HG03565 (cell line): Measurements from ENCODE around the gene CDKN1A.
"Not testable (repeated sequence)": the region's sequence is repeated elsewhere in the genome, so short reads cannot be mapped to it uniquely, and the experiment has no call there.

Experiments used
- ATAC-seq: cut with Tn5 transposase; IDR thresholded peaks from one replicate; pipeline ENCODE4 v1.9.1; 2021; ENCODE audit warnings: mild to moderate bottlenecking, moderate library complexity; ENCODE audit not compliant: unreplicated experiment

CDKN1A gene

DNA sequence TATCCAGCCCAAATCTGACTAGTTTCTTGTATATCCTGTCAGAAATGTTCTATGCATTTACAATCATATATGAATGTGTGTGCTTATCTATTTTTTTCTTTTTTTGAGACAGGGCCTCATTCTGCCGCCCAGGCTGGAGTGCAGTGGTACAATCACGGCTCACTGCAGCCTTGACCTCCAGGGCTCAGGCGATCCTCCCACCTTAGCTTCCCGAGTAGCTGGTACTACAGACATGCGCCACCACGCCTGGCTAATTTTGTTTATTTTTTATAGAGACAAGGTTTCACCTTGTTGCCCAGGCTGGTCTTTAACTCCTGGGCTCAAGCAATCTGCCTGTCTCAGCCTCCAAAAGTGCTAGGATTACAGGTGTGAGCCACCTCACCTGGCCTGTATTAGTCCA, 16.1 kb downstream of the CDKN1A start:
- no peak for ATAC-seq

GRCh38 chr6:36695414-36695813, 16.9 kb downstream of the CDKN1A start:
- ATAC-seq, result no peak

DNA sequence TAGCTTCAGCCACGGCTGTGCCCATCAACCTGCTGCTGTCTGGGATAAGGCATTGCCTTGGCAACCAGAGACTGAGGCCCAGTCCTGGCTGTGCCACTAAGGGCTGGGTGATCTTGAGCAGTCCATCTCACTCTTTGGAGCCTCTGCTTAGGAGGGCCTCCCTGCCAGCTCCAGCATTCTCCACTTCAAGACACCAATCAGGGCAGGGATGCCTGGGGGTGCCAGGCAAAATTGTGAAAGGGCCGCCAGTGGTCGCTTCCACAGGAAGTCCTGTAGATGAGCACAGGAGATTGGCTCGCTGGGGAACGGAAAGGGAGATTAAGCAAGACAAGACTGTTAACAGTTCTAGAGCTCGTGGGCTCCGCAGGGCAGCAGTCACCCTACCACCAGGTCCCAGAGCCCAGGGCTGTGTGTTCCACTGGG, 19.0 kb downstream of the CDKN1A start, which contains the start of gene RAB44:
RAB44 (plus strand) TSS at position 346 of the 423 bp plus-strand sequence. CDS start 6,410 bp downstream, outside the sequence.
- no peak for ATAC-seq

GRCh38 chr6:36698196-36698595, 19.7 kb downstream of the CDKN1A start:
- no peak for ATAC-seq

DNA sequence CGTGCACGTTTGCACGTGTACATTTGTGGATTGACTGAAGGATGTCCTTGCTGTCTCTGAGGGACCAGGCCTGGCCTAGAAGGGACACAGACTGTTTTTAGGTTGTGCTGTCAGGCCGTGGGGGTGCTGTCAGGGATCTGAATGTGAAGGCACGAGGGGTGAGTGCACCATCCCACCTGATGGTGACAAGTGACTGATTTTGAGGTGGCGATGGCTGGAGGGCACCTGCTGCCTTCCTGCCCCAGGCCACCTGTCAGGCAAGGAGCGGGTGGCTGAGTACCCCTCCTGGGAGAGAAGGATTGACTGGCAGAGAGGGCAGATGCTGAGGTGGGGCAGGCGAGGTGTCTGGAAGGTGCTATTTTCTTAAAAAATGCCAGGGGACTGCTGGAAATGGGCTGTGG, 20.4 kb downstream of the CDKN1A start:
- ATAC-seq, result no peak

GRCh38 chr6:36699348-36699747, 20.8 kb downstream of the CDKN1A start:
- no peak for ATAC-seq

- ATAC-seq, result no peak
These were observed 21.7 kb downstream of the CDKN1A start for GRCh38 chr6:36700071-36700812.

DNA sequence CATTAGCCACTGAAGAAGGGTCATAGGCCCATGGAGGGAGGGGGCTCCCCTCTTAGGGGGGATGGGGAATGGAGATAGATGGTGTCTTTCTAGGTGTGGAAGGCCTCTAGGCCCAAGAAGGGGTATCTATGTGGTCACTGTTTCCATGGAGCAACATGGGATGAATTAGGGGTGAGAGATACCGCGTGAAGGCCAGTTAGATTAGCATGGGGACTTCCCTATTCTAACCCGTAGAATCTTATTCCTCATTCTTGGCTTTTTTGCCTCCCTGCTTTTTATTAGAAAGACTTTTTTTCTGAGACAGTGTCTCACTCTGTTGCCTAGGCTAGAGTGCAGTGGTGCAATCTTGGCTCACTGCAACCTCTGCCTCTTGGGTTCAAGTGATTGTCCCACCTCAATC, 22.3 kb downstream of the CDKN1A start:
- ATAC-seq, result no peak

DNA sequence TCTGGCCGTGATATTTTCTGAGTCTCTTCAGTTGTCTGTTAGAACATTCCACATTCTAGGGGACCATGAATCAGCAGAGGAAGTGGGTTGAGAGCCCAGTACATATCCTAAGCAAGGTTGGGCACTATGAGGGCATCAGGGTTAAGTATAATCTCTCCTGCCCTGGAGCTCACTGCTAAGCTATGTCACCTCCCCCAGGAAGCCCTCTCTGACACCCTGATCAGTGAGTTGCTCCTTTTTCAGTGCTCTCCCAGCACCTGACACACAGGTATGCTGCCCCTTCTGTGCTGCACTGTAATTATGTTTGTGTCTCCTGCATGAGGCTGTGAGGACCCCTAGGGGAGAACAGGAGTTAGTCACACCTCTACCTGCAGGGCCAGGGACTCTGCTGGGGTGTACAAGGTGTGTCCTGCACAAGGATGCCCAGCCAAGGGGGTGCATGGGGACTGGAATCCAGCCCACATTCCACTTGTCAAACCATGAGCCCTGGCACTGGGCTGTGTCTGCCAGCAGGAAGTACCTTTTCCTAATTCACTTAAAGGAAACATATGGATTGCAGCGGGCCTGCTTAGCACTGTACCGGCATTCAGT, 23.0 kb downstream of the CDKN1A start:
- ATAC-seq, result no peak

DNA sequence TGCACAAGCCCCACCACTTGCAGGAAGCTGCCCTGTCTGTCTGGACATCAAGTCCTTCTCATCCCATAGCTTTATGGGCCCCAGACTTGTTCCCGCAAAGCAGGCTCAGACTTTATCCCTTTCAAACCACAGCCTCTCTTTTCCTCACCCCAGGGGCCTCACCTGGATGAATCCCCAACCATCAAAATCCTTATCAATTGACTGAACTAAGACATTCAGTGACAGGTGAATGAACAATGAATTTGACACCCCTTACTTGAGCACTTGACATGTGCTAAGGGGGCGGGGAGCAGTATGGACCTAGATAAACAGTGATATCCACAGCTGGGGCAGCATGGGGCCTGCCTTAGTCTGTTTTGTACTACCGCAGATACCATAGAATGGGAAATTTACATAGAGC, 24.1 kb downstream of the CDKN1A start:
- ATAC-seq, result no peak

DNA sequence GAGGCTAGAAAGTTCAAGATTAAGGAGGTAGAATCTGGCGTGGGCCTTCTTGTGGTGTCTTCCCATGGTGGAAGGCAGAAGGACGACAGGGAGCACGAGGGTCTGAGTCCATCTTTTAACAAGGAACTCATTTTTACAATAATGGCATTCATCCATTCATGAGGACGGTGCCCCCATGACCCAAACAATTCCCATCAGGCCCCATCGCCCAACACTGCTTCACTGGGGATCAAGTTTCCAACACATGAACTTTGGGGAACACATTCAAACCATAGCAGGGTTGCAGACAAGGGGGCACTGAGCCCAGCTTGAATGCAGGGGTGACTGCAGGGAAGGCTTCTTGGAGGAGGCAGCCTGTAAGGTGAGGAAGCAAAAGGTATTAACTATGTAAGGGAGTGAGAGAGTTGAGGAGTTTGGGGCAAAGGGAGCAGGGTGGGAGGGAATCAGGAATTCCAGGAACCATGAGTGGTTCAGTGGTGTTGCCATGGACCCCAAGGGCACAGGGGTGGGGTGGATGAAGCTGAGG, 24.6 kb downstream of the CDKN1A start:
- no peak for ATAC-seq

DNA sequence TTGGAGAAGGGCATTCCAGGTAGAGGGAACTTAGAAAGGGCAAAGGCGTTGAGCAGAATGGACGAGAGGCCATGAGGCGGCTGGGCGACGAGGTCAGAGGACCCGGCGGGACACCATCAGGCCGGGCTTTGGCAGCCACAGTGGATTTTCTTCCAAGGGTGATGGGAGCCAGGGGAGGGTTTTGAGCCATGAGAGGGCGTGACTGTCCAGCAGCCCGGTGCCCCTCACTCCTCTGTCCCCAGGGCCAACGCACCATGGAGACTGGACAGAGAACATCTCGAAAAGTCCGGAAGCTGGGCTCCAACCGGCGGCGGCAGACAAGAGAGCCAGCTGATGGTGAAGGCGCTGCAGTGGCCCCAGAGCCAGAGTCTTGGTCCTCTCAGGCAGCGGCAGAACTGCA, 25.5 kb downstream of the CDKN1A start:
- ATAC-seq, result no peak

- ATAC-seq, result not testable (repeated sequence)
These were observed 26.6 kb downstream of the CDKN1A start for GRCh38 chr6:36704961-36705577.

- no peak for ATAC-seq
These were observed 27.8 kb downstream of the CDKN1A start for GRCh38 chr6:36706339-36706738.

- ATAC-seq, result no peak
These were observed 34.3 kb downstream of the CDKN1A start for GRCh38 chr6:36712816-36713215.

- ATAC-seq, result no peak
These were observed 35.3 kb downstream of the CDKN1A start for GRCh38 chr6:36713846-36714245.

- no peak for ATAC-seq
These were observed 36.0 kb downstream of the CDKN1A start for GRCh38 chr6:36714511-36714910.

- ATAC-seq, result no peak
These were observed 37.0 kb downstream of the CDKN1A start for GRCh38 chr6:36715469-36715868.

- ATAC-seq, result no peak
These were observed 38.1 kb downstream of the CDKN1A start for GRCh38 chr6:36716476-36717093.

- no peak for ATAC-seq
These were observed 38.8 kb downstream of the CDKN1A start for GRCh38 chr6:36717231-36717825.
